Activated CD4-positive, alpha-beta T cell treated with anti-CD3 and anti-CD28 coated beads for 36 hours (primary cell): ENCODE results near the gene ATF7. TPM values are rescaled to one million over a fixed set of nuclear protein-coding genes. Genes with fewer than 3 reads are reported as not detected.

Experiments used
- ATAC-seq: fragments of 200-7000 bp; cut with Tn5 transposase; one replicate; pipeline ENCODE4 v1.10.0; 2021; ENCODE audit warnings: mild to moderate bottlenecking, moderate library complexity
- CTCF ChIA-PET: fragments of 350-600 bp; sonication (Branson Sonifier 250); formaldehyde crosslinking; loops from one replicate; lab custom pipeline; 2021; ENCODE audit warnings: antibody characterized with exemption; lab: Charles Lee
- POLR2A ChIA-PET: fragments of 350-600 bp; sonication (Branson Sonifier 250); formaldehyde crosslinking; loops from one replicate; lab custom pipeline; 2021; ENCODE audit warnings: antibody characterized with exemption, inconsistent platforms; lab: Charles Lee
- DNase-seq: peaks from one replicate; pipeline ENCODE4 v3.0.0-alpha.2; 2020
- H3K27ac Mint-ChIP-seq: one replicate; pipeline ENCODE4 v1.8.0; 2021; ENCODE audit warnings: mixed read lengths
- H3K27me3 Mint-ChIP-seq: one replicate; pipeline ENCODE4 v1.8.0; 2021; ENCODE audit warnings: mixed read lengths
- H3K36me3 Mint-ChIP-seq: one replicate; pipeline ENCODE4 v1.8.0; 2021; ENCODE audit warnings: low read depth, mixed read lengths
- H3K4me1 Mint-ChIP-seq: one replicate; pipeline ENCODE4 v1.8.0; 2021; ENCODE audit warnings: mixed read lengths
- H3K4me3 Mint-ChIP-seq: one replicate; pipeline ENCODE4 v1.8.0; 2021; ENCODE audit warnings: mild to moderate bottlenecking, moderate library complexity, mixed read lengths
- H3K9me3 Mint-ChIP-seq: one replicate; pipeline ENCODE4 v1.8.0; 2021; ENCODE audit warnings: low read depth, mixed read lengths
- intact Hi-C, 2 experiments: fragments of 100-400 bp; cut with DNase I in 1 of 2; cut with micrococcal nuclease in 1 of 2; formaldehyde crosslinking; loops; one replicate each; pipeline versions ENCODE4 v1.14.2 to v1.15.1; 2022 to 2024; cut with DNase I, micrococcal nuclease
- total RNA-seq, 2 experiments: library from RNA; stranded (reverse); gene quantifications; one replicate each; pipeline ENCODE4 v1.2.3, GENCODE V29; 2021

The ATF7 gene
- total RNA-seq, 2 experiments from 2014 or later, result 23.0 to 28.1 TPM

DNA sequence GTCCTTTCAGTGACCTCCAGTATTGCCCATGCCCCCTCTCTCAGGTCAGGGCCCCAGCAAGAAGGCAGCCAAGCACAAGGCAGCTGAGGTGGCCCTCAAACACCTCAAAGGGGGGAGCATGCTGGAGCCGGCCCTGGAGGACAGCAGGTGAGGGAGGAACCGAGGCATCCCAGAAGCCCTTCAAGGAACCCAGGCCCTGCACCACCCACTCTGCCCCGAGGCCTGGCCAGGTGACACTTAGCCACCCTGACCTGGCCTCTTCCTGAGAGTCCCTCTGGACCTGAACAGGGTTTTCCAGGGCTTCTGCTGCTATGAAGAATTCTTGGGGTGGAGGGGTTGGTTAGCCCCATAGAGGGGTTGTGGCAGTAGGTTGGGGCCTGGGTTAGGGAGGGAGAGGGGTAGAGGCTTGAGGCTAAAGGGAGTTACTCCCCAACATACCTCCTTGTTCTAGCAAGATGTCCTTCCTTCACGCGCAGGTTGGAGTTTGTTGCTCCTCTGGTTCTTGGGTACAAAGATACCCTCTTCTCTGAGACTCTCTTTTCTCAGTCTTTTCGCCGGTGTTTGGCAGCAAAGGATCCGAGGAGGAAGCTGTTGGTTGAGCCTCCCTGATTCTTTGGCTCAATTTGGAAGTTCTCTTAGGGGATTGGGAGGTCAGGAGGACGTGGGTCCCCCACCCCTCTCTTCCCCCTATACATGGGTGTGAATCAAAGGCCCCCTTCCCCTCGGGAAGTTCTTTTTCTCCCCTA, 123.0 kb downstream of the ATF7 start:
- Mint-ChIP-seq H3K27me3 (no peaks in the 10 kb centered on the region), H3K4me1 (peaks cover 27% of the 10 kb centered on the region), H3K27ac (no peak overlapping the region), H3K36me3 (peaks cover 4% of the 10 kb centered on the region), H3K4me3 (peak overlapping the region; percentile 10), H3K9me3 (no peaks in the 10 kb centered on the region)
- CTCF ChIA-PET, result interaction anchor here (0.7 to 1.7 kb wide), 3 partner anchors 26 to 182 kb away, joined by 3 to 5 read pairs (median 3); partner anchors contain the start of gene AAAS
- ATAC-seq, result no peak
- POLR2A ChIA-PET, result no interaction called here
- intact Hi-C loops, result no loop called here
- peak; percentile 6 for DNase-seq

DNA sequence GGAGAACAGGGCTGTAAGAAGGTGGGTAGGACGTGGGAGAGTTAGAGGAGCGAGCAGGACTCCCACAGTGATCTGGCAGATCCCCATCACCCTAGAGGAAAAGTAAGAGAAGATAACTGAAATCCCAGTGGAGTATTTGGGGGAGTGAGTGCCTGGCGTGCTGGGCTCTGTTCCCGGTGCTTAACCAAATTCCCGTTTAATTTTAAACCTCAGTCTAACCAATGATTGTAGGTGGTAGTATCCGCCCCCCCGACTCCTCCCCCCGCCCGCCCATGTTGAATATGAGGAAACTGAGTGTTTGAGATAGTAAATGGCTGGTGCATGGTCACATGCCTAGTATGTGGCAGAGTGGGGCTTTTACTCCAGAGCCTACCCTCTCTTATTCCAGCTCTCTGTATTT, 123.9 kb downstream of the ATF7 start:
- intact Hi-C loops, result no loop called here
- CTCF ChIA-PET, result no interaction called here

DNA sequence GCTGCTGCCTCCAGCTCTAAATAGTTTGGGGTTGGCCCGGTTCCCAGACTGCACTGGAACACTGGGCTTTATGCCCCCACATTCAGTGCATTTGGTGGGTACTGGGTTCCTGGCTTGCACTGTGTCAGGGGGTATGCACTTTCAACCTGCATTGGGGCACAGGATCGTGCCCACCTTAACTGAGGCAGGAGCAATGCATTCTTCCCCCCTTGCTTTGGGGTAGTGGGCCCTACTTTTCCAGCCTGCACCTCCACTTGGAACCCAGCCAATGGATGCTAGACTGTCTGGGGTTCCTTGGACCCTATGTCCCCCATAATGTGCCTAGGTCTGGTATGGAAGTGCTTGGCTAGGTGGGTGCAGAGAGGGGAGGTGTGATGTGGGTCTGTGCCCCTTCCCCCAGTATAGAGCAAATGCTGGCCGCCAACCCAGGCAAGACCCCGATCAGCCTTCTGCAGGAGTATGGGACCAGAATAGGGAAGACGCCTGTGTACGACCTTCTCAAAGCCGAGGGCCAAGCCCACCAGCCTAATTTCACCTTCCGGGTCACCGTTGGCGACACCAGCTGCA, 124.5 kb downstream of the ATF7 start:
- Mint-ChIP-seq H3K27ac (peak overlapping the region; percentile 93), H3K4me3 (peak overlapping the region; percentile 81), H3K4me1 (peaks cover 31% of the 10 kb centered on the region), H3K36me3 (peaks cover 4% of the 10 kb centered on the region), H3K9me3 (no peaks in the 10 kb centered on the region), H3K27me3 (no peaks in the 10 kb centered on the region)
- CTCF ChIA-PET, result interaction anchor here (0.6 to 1.8 kb wide), 10 partner anchors 7 to 713 kb away, joined by 3 to 18 read pairs (median 4); partner anchors contain the start of gene AAAS
- ATAC-seq (no peak), DNase-seq (peak; percentile 10)
- intact Hi-C loops, result loop anchor here (1.0 to 2.0 kb wide), 14 partner anchors 8 to 779 kb away; partner anchors contain the start of genes AAAS (in 2 of the 2), CALCOCO1 (in 2 of the 2), CBX5 (in 2 of the 2) and HNRNPA1 (in 2 of the 2)
- POLR2A ChIA-PET, result interaction anchor here (0.5 to 2.3 kb wide), 15 partner anchors 8 to 234 kb away, joined by 3 to 18 read pairs (median 4); partner anchors contain the start of genes AAAS, ATF7, ATP5MC2 and ESPL1

More for the DNA sequence above, 123.9 kb downstream of the ATF7 start:
- POLR2A ChIA-PET, result interaction anchor here (1.1 kb wide), 1 partner anchor 9 kb away, joined by 4 read pairs; no protein-coding TSS in a partner anchor
- no peak for ATAC-seq
- peak overlapping the region; percentile 81 for H3K4me3 Mint-ChIP-seq
- no peaks in the 10 kb centered on the region for H3K27me3 Mint-ChIP-seq
- H3K36me3 Mint-ChIP-seq, result peaks cover 4% of the 10 kb centered on the region
- H3K9me3 Mint-ChIP-seq, result no peaks in the 10 kb centered on the region
- H3K4me1 Mint-ChIP-seq, result peaks cover 31% of the 10 kb centered on the region
- DNase-seq, result no peak
- H3K27ac Mint-ChIP-seq, result peak overlapping the region; percentile 93

DNA sequence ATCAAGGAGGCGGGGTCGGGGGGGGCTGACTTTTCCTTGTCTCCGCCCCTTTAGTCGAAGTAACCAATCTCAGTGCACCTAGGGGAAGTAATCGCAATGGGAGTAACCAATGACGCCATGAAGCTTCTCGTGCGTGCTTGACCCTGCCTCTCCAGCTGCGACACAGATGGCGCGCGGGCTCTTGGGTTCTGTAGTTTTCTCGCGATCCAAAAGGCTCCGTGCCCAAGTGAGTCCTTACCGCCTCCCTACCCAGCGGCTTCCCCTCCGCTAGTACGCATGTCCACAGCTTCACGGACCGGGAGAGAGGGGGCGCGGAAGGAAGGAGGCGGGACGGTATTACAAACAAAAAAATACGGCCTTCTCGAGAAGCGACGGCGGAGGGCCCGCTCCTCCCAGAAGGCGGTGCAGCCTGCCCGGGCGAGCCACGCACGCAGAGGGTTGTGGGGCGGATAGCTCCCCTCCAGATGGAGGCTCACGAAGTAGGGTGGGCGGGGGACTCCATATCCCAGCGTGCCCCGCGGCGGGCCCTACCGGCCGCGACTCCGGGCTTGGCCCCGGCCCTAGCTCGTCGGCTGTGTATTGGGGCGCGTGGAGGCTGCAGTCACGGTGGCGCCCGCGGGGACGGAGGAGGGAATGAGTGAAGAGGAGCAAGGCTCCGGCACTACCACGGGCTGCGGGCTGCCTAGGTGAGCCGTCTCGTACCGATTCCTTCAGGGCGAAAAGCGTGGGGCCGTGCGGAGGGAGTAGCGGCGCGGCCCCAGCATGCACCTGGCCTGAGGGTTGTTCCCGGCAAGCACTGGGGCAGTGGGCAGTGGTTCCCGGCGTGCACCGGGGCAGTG, 125.2 kb downstream of the ATF7 start, which contains the start of gene TARBP2:
TARBP2 (plus strand) TSS at position 508 of the 839 bp plus-strand sequence; CDS start at position 634, 126 bp downstream.
- peaks cover 31% of the 10 kb centered on the region for H3K4me1 Mint-ChIP-seq
- peak within 1 kb of the TSS; percentile 81 for H3K4me3 Mint-ChIP-seq
- H3K9me3 Mint-ChIP-seq, result no peaks in the 10 kb centered on the region
- ATAC-seq, result peak; percentile 84
- peaks cover 2% of the 10 kb centered on the region for H3K36me3 Mint-ChIP-seq
- intact Hi-C loops, result loop anchor here (1.0 to 2.0 kb wide), 16 partner anchors 8 to 780 kb away; partner anchors contain the start of genes AAAS (in 2 of the 2), CALCOCO1 (in 2 of the 2), CBX5 (in 2 of the 2) and HNRNPA1 (in 2 of the 2)
- peak within 1 kb of the TSS; percentile 98 for H3K27ac Mint-ChIP-seq
- DNase-seq, result peak; percentile 98
- no peaks in the 10 kb centered on the region for H3K27me3 Mint-ChIP-seq
- CTCF ChIA-PET, result interaction anchor here (0.6 to 1.8 kb wide), 18 partner anchors 8 to 714 kb away, joined by 3 to 18 read pairs (median 4); partner anchors contain the start of genes AAAS and ESPL1
- POLR2A ChIA-PET, result interaction anchor here (0.5 to 2.3 kb wide), 19 partner anchors 7 to 495 kb away, joined by 3 to 23 read pairs (median 4); partner anchors contain the start of genes AAAS, ATF7, ATP5MC2 and EIF4B

DNA sequence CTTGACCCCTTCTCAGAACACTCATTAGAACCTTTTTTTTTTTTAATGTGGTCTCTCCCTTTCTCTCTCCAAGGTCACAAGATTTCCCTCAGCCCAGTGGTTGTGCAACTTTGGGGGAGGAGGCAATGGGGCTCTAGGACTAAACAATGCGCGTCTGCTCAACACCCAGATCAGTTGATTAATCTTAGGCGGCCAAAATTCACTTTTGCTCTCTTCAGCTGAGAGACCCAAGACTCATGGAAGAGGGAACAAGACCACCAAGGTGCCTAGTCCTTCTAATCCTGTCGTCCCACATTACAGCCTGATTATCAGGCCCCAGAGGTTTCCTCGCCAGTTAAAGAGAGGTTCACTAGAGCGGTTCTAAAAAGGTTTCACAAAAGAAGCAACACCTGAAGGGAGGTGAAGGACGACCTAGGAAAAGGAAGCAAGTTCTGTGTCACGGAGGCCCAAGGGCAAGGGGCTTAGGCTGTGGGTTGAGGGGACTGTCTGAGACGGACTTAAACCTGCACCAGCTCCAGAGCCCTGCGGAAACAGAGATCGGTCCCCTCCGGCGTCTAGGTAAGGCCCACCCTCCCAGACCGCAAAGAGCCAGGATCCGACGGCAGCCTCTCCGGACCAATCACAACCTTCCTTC, 125.9 kb downstream of the ATF7 start:
- Mint-ChIP-seq H3K27ac (peak overlapping the region; percentile 98), H3K27me3 (no peaks in the 10 kb centered on the region), H3K4me1 (peaks cover 31% of the 10 kb centered on the region), H3K36me3 (no peaks in the 10 kb centered on the region), H3K9me3 (no peaks in the 10 kb centered on the region), H3K4me3 (peak overlapping the region; percentile 81)
- ATAC-seq (no peak), DNase-seq (peak; percentile 43)
- CTCF ChIA-PET, result interaction anchor here (0.6 to 1.8 kb wide), 15 partner anchors 9 to 476 kb away, joined by 3 to 18 read pairs (median 4); partner anchors contain the start of genes AAAS and ESPL1
- intact Hi-C loops, result loop anchor here (1.0 to 2.0 kb wide), 6 partner anchors 47 to 781 kb away; partner anchors contain the start of genes CBX5 (in 2 of the 2), HNRNPA1 (in 2 of the 2), EIF4B (in 1 of the 2) and PCBP2 (in 1 of the 2)
- POLR2A ChIA-PET, result interaction anchor here (0.7 to 2.3 kb wide), 12 partner anchors 9 to 494 kb away, joined by 3 to 23 read pairs (median 6); partner anchors contain the start of genes AAAS, EIF4B, ESPL1 and SP1

DNA sequence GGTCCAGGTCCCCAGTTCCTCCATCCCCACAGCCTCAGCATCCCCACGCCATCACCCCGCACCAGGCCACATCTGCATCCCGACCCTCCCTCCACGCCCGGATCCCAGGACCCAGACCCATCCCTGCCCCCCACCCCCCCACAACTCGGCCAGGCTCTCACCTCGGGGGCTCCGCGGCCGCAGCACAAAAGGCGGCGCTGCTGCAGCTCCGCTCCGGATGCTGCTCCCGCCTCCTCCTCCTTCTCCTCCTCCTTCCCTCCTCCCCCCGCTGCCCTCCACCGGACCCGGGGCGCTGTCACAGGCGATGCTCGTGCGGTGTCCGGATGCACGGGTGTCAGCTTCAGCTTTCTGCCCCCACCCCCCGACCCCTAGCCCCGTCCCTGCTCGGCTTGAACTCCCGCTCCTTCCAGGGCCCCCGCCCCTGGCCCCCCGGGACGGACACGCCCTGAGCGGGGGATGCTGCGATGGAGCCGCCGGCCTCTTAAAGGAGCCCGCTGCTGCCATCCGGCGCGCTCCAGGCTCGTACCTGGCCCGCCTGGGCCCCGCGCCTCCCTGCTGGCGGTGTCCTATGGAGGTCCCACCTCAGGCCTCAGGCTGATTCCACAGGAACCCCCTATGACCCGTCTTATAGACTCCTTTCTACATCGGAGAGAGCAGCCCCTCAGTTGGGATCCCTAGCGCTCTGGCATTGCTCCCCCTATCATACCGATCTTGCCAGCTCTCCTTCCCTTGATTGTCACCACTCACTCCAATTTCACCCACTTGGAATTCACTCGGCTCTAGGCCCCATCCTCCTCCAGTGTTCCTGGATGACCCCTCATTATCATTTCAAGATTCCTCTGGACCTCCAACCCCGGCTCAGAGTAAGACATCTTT, 126.7 kb downstream of the ATF7 start, which contains the start of gene MAP3K12:
MAP3K12 (minus strand) TSS at position 193 of the 876 bp plus-strand sequence. CDS start 12,067 bp downstream, outside the sequence.
- peak; percentile 82 for DNase-seq
- Mint-ChIP-seq H3K4me3 (peak within 1 kb of the TSS; percentile 81), H3K27me3 (no peaks in the 10 kb centered on the region), H3K9me3 (no peaks in the 10 kb centered on the region), H3K36me3 (no peaks in the 10 kb centered on the region), H3K27ac (peak within 1 kb of the TSS; percentile 98), H3K4me1 (peaks cover 31% of the 10 kb centered on the region)
- ATAC-seq, result peak; percentile 5
- ChIA-PET POLR2A (interaction anchor here (0.5 to 2.3 kb wide), 7 partner anchors 8 to 231 kb away, joined by 3 to 10 read pairs (median 4); partner anchors contain the start of gene ESPL1), CTCF (interaction anchor here (1.2 to 1.8 kb wide), 4 partner anchors 9 to 179 kb away, joined by 3 to 11 read pairs (median 6); no protein-coding TSS in a partner anchor)
- intact Hi-C loops, result loop anchor here (1.0 to 2.0 kb wide), 6 partner anchors 47 to 781 kb away; partner anchors contain the start of genes CBX5 (in 2 of the 2), HNRNPA1 (in 2 of the 2), EIF4B (in 1 of the 2) and PCBP2 (in 1 of the 2)

DNA sequence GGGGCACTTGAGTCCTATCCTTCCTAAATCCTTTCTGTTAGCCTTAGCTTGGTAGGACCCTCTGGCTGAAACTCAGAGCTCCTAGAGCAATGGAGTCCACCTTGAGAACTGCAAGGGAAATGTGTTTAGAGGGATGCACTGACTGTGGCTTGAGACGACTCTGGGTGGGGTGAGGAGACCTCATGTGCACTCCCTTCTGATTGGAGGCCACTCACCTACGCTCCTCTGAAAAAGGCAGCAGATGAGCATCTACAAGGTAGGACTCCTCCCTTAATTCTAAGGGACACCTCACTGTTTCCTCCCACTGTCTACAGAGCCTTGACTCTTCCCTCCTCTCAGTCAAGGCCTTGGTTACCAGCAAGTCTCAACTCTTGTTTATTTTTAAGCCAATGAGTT, 127.9 kb downstream of the ATF7 start:
- intact Hi-C loops, result no loop called here
- peak overlapping the region; percentile 81 for H3K4me3 Mint-ChIP-seq
- H3K27ac Mint-ChIP-seq, result peak overlapping the region; percentile 61
- ChIA-PET POLR2A (interaction anchor here (1.0 to 1.2 kb wide), 3 partner anchors 15 to 19 kb away, joined by 3 to 7 read pairs (median 4); no protein-coding TSS in a partner anchor), CTCF (interaction anchor here (0.8 to 1.8 kb wide), 3 partner anchors 10 to 178 kb away, joined by 4 to 7 read pairs (median 4); partner anchors contain the start of gene ATP5MC2)
- no peaks in the 10 kb centered on the region for H3K27me3 Mint-ChIP-seq
- peaks cover 38% of the 10 kb centered on the region for H3K4me1 Mint-ChIP-seq
- no peaks in the 10 kb centered on the region for H3K9me3 Mint-ChIP-seq
- H3K36me3 Mint-ChIP-seq, result no peaks in the 10 kb centered on the region
- ATAC-seq, result no peak
- no peak for DNase-seq

DNA sequence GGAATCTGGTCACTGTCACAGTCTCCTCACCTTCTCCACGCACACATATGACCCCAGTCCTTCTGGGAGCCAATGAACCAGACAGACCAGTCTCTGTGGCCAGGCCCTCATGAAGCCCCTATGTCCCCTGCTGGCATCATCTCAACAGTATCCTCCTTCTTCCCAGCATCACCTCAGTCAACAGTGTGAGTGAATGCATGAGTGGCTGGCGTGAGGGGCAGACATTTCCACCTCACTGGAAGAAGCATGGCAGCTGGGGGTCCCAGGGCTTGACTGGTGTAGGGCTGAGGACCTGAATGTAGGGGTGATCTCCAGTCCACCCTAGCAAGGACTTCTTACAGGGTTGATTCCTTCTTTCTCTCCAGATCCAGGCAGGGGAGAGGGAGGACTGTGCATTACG, 128.7 kb downstream of the ATF7 start:
- Mint-ChIP-seq H3K27me3 (no peaks in the 10 kb centered on the region), H3K36me3 (no peaks in the 10 kb centered on the region), H3K4me3 (no peak overlapping the region), H3K4me1 (peaks cover 37% of the 10 kb centered on the region), H3K27ac (no peak overlapping the region), H3K9me3 (no peaks in the 10 kb centered on the region)
- ChIA-PET CTCF (interaction anchor here (0.6 to 1.8 kb wide), 5 partner anchors 11 to 178 kb away, joined by 3 to 7 read pairs (median 4); partner anchors contain the start of gene ATP5MC2), POLR2A (interaction anchor here (0.7 to 1.1 kb wide), 3 partner anchors 14 to 24 kb away, joined by 3 to 4 read pairs (median 4); no protein-coding TSS in a partner anchor)
- ATAC-seq (no peak), DNase-seq (no peak)
- intact Hi-C loops, result no loop called here

DNA sequence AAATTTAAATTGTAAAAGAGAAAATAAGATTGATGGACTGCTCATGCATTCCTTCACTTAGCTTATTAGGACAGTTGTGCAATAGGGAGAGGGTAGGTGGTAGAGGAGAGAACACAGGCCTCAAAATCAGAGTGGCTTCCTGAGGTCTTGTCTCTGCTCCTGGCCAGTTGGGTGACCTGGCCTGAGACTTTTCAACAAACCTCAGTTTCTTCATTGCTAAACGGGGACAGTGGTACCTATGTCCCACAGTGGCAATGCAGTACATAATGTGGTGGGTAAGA, 129.5 kb downstream of the ATF7 start:
- no peaks in the 10 kb centered on the region for H3K27me3 Mint-ChIP-seq
- no peak overlapping the region for H3K27ac Mint-ChIP-seq
- intact Hi-C loops, result no loop called here
- H3K9me3 Mint-ChIP-seq, result no peaks in the 10 kb centered on the region
- ChIA-PET CTCF (interaction anchor here (0.7 to 2.2 kb wide), 2 partner anchors 12 to 297 kb away, joined by 4 to 6 read pairs; no protein-coding TSS in a partner anchor), POLR2A (interaction anchor here (0.7 kb wide), 1 partner anchor 23 kb away, joined by 4 read pairs; no protein-coding TSS in a partner anchor)
- peaks cover 36% of the 10 kb centered on the region for H3K4me1 Mint-ChIP-seq
- H3K36me3 Mint-ChIP-seq, result no peaks in the 10 kb centered on the region
- H3K4me3 Mint-ChIP-seq, result no peak overlapping the region
- DNase-seq (no peak), ATAC-seq (no peak)
